Mucosa of rectum (tissue), 2 donors: ENCODE data around the gene HMGN5.

Source experiments
- H3K27ac ChIP-seq, 2 donors: one replicate each; pipeline ENCODE4 v1.7.0; 2013; ENCODE audit warnings: inconsistent platforms in 2 of 2, low read depth in 2 of 2, low read length in 2 of 2
- H3K27me3 ChIP-seq, 2 donors: one replicate each; pipeline ENCODE4 v1.7.0; 2013; ENCODE audit warnings: low read length in 2 of 2; ENCODE audit not compliant: control insufficient read depth in 2 of 2, insufficient read depth in 2 of 2
- H3K36me3 ChIP-seq, 2 donors: one replicate each; pipeline ENCODE4 v1.7.0; 2013; ENCODE audit warnings: low read length in 2 of 2; ENCODE audit not compliant: control insufficient read depth in 2 of 2, insufficient read depth in 2 of 2
- H3K4me1 ChIP-seq, 2 donors: one replicate each; pipeline ENCODE4 v1.7.0; 2013; ENCODE audit warnings: low read length in 2 of 2, mild to moderate bottlenecking in 1 of 2; ENCODE audit not compliant: control insufficient read depth in 2 of 2, insufficient read depth in 2 of 2
- H3K4me3 ChIP-seq, 2 donors: one replicate each; pipeline ENCODE4 v1.7.0; 2013; ENCODE audit warnings: low read length in 2 of 2
- H3K9ac ChIP-seq, 2 donors: one replicate each; pipeline ENCODE4 v1.7.0; 2013; ENCODE audit warnings: low read length in 2 of 2, low read depth in 1 of 2, mild to moderate bottlenecking in 1 of 2
- H3K9me3 ChIP-seq, 2 donors: one replicate each; pipeline ENCODE4 v1.7.0; 2013; ENCODE audit warnings: low read length in 2 of 2; ENCODE audit not compliant: control insufficient read depth in 2 of 2
- donor health status: healthy.
- donor health status: Normal muscosa, but diverticular disease.

Gene HMGN5

GRCh38 chrX:81201671-81202455 lies at the start of gene HMGN5, which contains the start of gene SH3BGRL:
HMGN5 (minus strand) TSS chrX:81201913; CDS start chrX:81121549, 80,364 bp downstream.
SH3BGRL (plus strand) TSS chrX:81202102; CDS start chrX:81202201, 99 bp downstream.
- H3K4me3 ChIP-seq, result peak within 1 kb of the TSS; percentile 83 to 94
- no peaks in the 10 kb centered on the region for H3K9me3 ChIP-seq
- no peaks in the 10 kb centered on the region for H3K27me3 ChIP-seq
- H3K36me3 ChIP-seq, result no peaks in the 10 kb centered on the region
- peak within 1 kb of the TSS; percentile 68 to 74 for H3K9ac ChIP-seq
- peak within 1 kb of the TSS; percentile 78 to 83 for H3K27ac ChIP-seq
- H3K4me1 ChIP-seq, result peaks cover 0 to 3% of the 10 kb centered on the region in 2 donors

GRCh38 chrX:81241753-81242152 lies 40.0 kb upstream of the HMGN5 start:
- Histone ChIP-seq H3K27me3 (no peaks in the 10 kb centered on the region), H3K27ac (no peak overlapping the region), H3K4me1 (no peaks in the 10 kb centered on the region), H3K9me3 (no peaks in the 10 kb centered on the region), H3K36me3 (no peaks in the 10 kb centered on the region), H3K9ac (no peak overlapping the region), H3K4me3 (no peak overlapping the region)

GRCh38 chrX:81240701-81241331 lies 39.1 kb upstream of the HMGN5 start:
- H3K4me3 ChIP-seq, result no peak overlapping the region
- no peak overlapping the region for H3K9ac ChIP-seq
- H3K9me3 ChIP-seq, result no peaks in the 10 kb centered on the region
- no peaks in the 10 kb centered on the region for H3K4me1 ChIP-seq
- no peaks in the 10 kb centered on the region for H3K27me3 ChIP-seq
- H3K36me3 ChIP-seq, result no peaks in the 10 kb centered on the region
- no peak overlapping the region for H3K27ac ChIP-seq

- Histone ChIP-seq H3K27ac (no peak overlapping the region), H3K27me3 (no peaks in the 10 kb centered on the region), H3K4me1 (no peaks in the 10 kb centered on the region), H3K36me3 (no peaks in the 10 kb centered on the region), H3K9me3 (no peaks in the 10 kb centered on the region), H3K4me3 (no peak overlapping the region), H3K9ac (no peak overlapping the region)
Measured at GRCh38 chrX:81238166-81238565, 36.5 kb upstream of the HMGN5 start.

GRCh38 chrX:81237516-81237915 lies 35.8 kb upstream of the HMGN5 start:
- no peak overlapping the region for H3K9ac ChIP-seq
- H3K27ac ChIP-seq, result no peak overlapping the region
- no peak overlapping the region for H3K4me3 ChIP-seq
- H3K9me3 ChIP-seq, result no peaks in the 10 kb centered on the region
- no peaks in the 10 kb centered on the region for H3K27me3 ChIP-seq
- H3K4me1 ChIP-seq, result no peaks in the 10 kb centered on the region
- no peaks in the 10 kb centered on the region for H3K36me3 ChIP-seq

- Histone ChIP-seq H3K9me3 (no peaks in the 10 kb centered on the region), H3K4me3 (no peak overlapping the region), H3K4me1 (no peaks in the 10 kb centered on the region), H3K36me3 (no peaks in the 10 kb centered on the region), H3K27ac (no peak overlapping the region), H3K9ac (no peak overlapping the region), H3K27me3 (no peaks in the 10 kb centered on the region)
Measured at GRCh38 chrX:81232218-81232617, 30.5 kb upstream of the HMGN5 start.

GRCh38 chrX:81231476-81231875 lies 29.8 kb upstream of the HMGN5 start:
- H3K27ac ChIP-seq, result no peak overlapping the region
- no peak overlapping the region for H3K4me3 ChIP-seq
- H3K9me3 ChIP-seq, result no peaks in the 10 kb centered on the region
- no peaks in the 10 kb centered on the region for H3K4me1 ChIP-seq
- no peaks in the 10 kb centered on the region for H3K36me3 ChIP-seq
- H3K27me3 ChIP-seq, result no peaks in the 10 kb centered on the region
- no peak overlapping the region for H3K9ac ChIP-seq

GRCh38 chrX:81229901-81230300 lies 28.2 kb upstream of the HMGN5 start:
- no peak overlapping the region for H3K4me3 ChIP-seq
- H3K4me1 ChIP-seq, result no peaks in the 10 kb centered on the region
- H3K27ac ChIP-seq, result no peak overlapping the region
- no peak overlapping the region for H3K9ac ChIP-seq
- no peaks in the 10 kb centered on the region for H3K9me3 ChIP-seq
- H3K27me3 ChIP-seq, result no peaks in the 10 kb centered on the region
- no peaks in the 10 kb centered on the region for H3K36me3 ChIP-seq

- Histone ChIP-seq H3K4me3 (no peak overlapping the region), H3K36me3 (no peaks in the 10 kb centered on the region), H3K4me1 (no peaks in the 10 kb centered on the region), H3K9me3 (no peaks in the 10 kb centered on the region), H3K9ac (no peak overlapping the region), H3K27me3 (no peaks in the 10 kb centered on the region), H3K27ac (no peak overlapping the region)
Measured at GRCh38 chrX:81229229-81229628, 27.5 kb upstream of the HMGN5 start.

GRCh38 chrX:81215685-81216084 lies 14.0 kb upstream of the HMGN5 start:
- Histone ChIP-seq H3K27ac (no peak overlapping the region), H3K27me3 (no peaks in the 10 kb centered on the region), H3K9ac (no peak overlapping the region), H3K4me1 (no peaks in the 10 kb centered on the region), H3K4me3 (no peak overlapping the region), H3K9me3 (no peaks in the 10 kb centered on the region), H3K36me3 (no peaks in the 10 kb centered on the region)
